SHP77 (cell line): ENCODE data around the gene ARHGAP1.

Experiments
- DNase-seq, 2 experiments: peaks; one replicate each; lab custom pipeline; 2025; lab: John Stamatoyannopoulos, UW

Gene ARHGAP1

GRCh38 chr11:46700241-46701077, at the start of gene ARHGAP1, which contains the start of gene ZNF408:
ARHGAP1 (minus strand) TSS chr11:46700619; CDS start chr11:46696107, 4,512 bp downstream.
ZNF408 (plus strand) TSS chr11:46701031; CDS start chr11:46701048, 17 bp downstream.
- DNase-seq, result peak; percentile 99

GRCh38 chr11:46747150-46747549, 46.7 kb upstream of the ARHGAP1 start:
- no peak for DNase-seq

GRCh38 chr11:46745995-46746394, 45.6 kb upstream of the ARHGAP1 start:
- no peak for DNase-seq

GRCh38 chr11:46745328-46745727, 44.9 kb upstream of the ARHGAP1 start:
- DNase-seq, result no peak

GRCh38 chr11:46743693-46744339, 43.4 kb upstream of the ARHGAP1 start:
- no peak for DNase-seq

- DNase-seq, result no peak
Measured at GRCh38 chr11:46743043-46743442, 42.6 kb upstream of the ARHGAP1 start.

- no peak for DNase-seq
Measured at GRCh38 chr11:46741600-46742484, 41.4 kb upstream of the ARHGAP1 start.

- DNase-seq, result no peak
Measured at GRCh38 chr11:46738887-46739286, 38.5 kb upstream of the ARHGAP1 start.

GRCh38 chr11:46737699-46738098, 37.3 kb upstream of the ARHGAP1 start:
- DNase-seq, result no peak

- DNase-seq, result no peak
Measured at GRCh38 chr11:46736615-46737014, 36.2 kb upstream of the ARHGAP1 start.

- no peak for DNase-seq
Measured at GRCh38 chr11:46736146-46736545, 35.7 kb upstream of the ARHGAP1 start.

- DNase-seq, result no peak
Measured at GRCh38 chr11:46733234-46733633, 32.8 kb upstream of the ARHGAP1 start.

- DNase-seq, result no peak
Measured at GRCh38 chr11:46731545-46731944, 31.1 kb upstream of the ARHGAP1 start.

- DNase-seq, result no peak
Measured at GRCh38 chr11:46729110-46730027, 28.9 kb upstream of the ARHGAP1 start.

GRCh38 chr11:46728659-46729040, 28.2 kb upstream of the ARHGAP1 start:
- DNase-seq, result no peak

GRCh38 chr11:46727952-46728658, 27.7 kb upstream of the ARHGAP1 start:
- no peak for DNase-seq

GRCh38 chr11:46726206-46726862, 25.9 kb upstream of the ARHGAP1 start:
- DNase-seq, result no peak

- DNase-seq, result no peak
Measured at GRCh38 chr11:46725338-46726205, 25.2 kb upstream of the ARHGAP1 start.

- DNase-seq, result no peak
Measured at GRCh38 chr11:46724088-46724487, 23.7 kb upstream of the ARHGAP1 start.
